22Rv1 (cell line): Measurements from ENCODE around the gene FAM184B.

Experiments used
- CTCF ChIP-seq: fragments of 450-650 bp; IDR thresholded peaks from 2 replicates; pipeline ENCODE4 v1.5.1; 2017; ENCODE audit warnings: mild to moderate bottlenecking
- ZFX ChIP-seq: fragments of 450-650 bp; IDR thresholded peaks from 2 replicates; pipeline ENCODE4 v1.6.1; 2017; ENCODE audit warnings: antibody characterized with exemption, borderline replicate concordance

- TF ChIP-seq CTCF = no peak
- TF ChIP-seq ZFX = no peak
Observed at GRCh38 chr4:17814140-17814539, 32.7 kb upstream of the FAM184B start.
